Parathyroid adenoma (tissue), 2 donors: ENCODE measurements around the gene NDUFA8.

Experiments used
- H2AFZ ChIP-seq: fragments of 300-600 bp; sonication (generic); one replicate; pipeline ENCODE4 v1.7.0; 2017; ENCODE audit warnings: antibody characterized with exemption, mild to moderate bottlenecking
- H3K27ac ChIP-seq: fragments of 300-600 bp; sonication (generic); one replicate; pipeline ENCODE4 v1.7.0; 2017
- H3K27me3 ChIP-seq: fragments of 300-600 bp; sonication (generic); one replicate; pipeline ENCODE4 v1.7.0; 2017; ENCODE audit warnings: low read length; ENCODE audit not compliant: control insufficient read depth, insufficient read depth
- H3K36me3 ChIP-seq: fragments of 300-600 bp; sonication (generic); one replicate; pipeline ENCODE4 v1.7.0; 2017; ENCODE audit warnings: low read length; ENCODE audit not compliant: control insufficient read depth, insufficient read depth
- H3K4me1 ChIP-seq: fragments of 300-600 bp; sonication (generic); one replicate; pipeline ENCODE4 v1.7.0; 2017; ENCODE audit warnings: control low read depth
- H3K4me2 ChIP-seq: fragments of 300-600 bp; sonication (generic); one replicate; pipeline ENCODE4 v1.7.0; 2017; ENCODE audit warnings: low read length
- H3K4me3 ChIP-seq: fragments of 300-600 bp; sonication (generic); one replicate; pipeline ENCODE4 v1.7.0; 2017; ENCODE audit warnings: low read depth, low read length
- H3K79me2 ChIP-seq: fragments of 300-600 bp; sonication (generic); one replicate; pipeline ENCODE4 v1.7.0; 2017; ENCODE audit warnings: control low read depth
- H3K9ac ChIP-seq: fragments of 300-600 bp; sonication (generic); one replicate; pipeline ENCODE4 v1.7.0; 2017; ENCODE audit warnings: mild to moderate bottlenecking
- H3K9me3 ChIP-seq: fragments of 300-600 bp; sonication (generic); one replicate; pipeline ENCODE4 v1.7.0; 2017; ENCODE audit warnings: low read length; ENCODE audit not compliant: control insufficient read depth
- TF ChIP-seq, protein P1 (sequence below): fragments of 300-600 bp; sonication (generic); IDR thresholded peaks from one replicate; pipeline ENCODE4 v1.7.0; 2017; ENCODE audit warnings: antibody characterized with exemption, mild to moderate bottlenecking
- donor health status: primary hyperparathyroidism.

The NDUFA8 gene

GRCh38 chr9:122107291-122107805 lies 52.2 kb downstream of the NDUFA8 start:
- Histone ChIP-seq H3K27ac (no peak overlapping the region), H3K9ac (no peak overlapping the region)
- TF ChIP-seq, protein P1, sequence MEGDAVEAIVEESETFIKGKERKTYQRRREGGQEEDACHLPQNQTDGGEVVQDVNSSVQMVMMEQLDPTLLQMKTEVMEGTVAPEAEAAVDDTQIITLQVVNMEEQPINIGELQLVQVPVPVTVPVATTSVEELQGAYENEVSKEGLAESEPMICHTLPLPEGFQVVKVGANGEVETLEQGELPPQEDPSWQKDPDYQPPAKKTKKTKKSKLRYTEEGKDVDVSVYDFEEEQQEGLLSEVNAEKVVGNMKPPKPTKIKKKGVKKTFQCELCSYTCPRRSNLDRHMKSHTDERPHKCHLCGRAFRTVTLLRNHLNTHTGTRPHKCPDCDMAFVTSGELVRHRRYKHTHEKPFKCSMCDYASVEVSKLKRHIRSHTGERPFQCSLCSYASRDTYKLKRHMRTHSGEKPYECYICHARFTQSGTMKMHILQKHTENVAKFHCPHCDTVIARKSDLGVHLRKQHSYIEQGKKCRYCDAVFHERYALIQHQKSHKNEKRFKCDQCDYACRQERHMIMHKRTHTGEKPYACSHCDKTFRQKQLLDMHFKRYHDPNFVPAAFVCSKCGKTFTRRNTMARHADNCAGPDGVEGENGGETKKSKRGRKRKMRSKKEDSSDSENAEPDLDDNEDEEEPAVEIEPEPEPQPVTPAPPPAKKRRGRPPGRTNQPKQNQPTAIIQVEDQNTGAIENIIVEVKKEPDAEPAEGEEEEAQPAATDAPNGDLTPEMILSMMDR: no peak

DNA sequence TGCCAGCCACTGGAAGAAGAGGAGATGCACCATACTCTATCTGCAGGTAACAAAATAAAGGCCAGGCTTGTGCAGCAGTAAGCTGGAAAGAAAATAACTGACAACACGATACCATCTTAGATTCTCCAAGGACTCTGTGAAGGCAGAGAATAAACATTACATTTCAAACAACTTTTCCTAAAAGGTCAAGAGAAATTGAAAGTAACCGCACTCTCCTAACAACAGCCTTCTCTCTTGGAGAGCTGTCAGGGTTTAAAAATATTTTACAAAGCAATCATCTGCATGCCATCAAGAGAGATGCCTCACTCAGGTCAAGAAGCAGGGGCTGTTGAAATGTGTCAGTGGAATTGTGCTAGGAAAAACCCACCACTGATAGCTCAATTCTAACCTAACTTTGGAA lies 53.0 kb downstream of the NDUFA8 start:
- Histone ChIP-seq H3K36me3 (no peaks in the 10 kb centered on the region), H3K9ac (no peak overlapping the region), H3K4me2 (no peak overlapping the region), H2AFZ (no peak overlapping the region), H3K4me3 (no peak overlapping the region), H3K4me1 (no peaks in the 10 kb centered on the region), H3K79me2 (no peaks in the 10 kb centered on the region), H3K9me3 (no peaks in the 10 kb centered on the region), H3K27ac (no peak overlapping the region), H3K27me3 (no peaks in the 10 kb centered on the region)
- TF ChIP-seq, protein P1: no peak

More at GRCh38 chr9:122107291-122107805, 52.2 kb downstream of the NDUFA8 start:
- Histone ChIP-seq H3K4me2 (no peak overlapping the region), H3K79me2 (no peaks in the 10 kb centered on the region), H3K9me3 (no peaks in the 10 kb centered on the region), H3K4me1 (no peaks in the 10 kb centered on the region), H3K27me3 (no peaks in the 10 kb centered on the region), H2AFZ (no peak overlapping the region), H3K4me3 (no peak overlapping the region), H3K36me3 (no peaks in the 10 kb centered on the region)

- no peaks in the 10 kb centered on the region for H3K36me3 ChIP-seq
- H3K4me3 ChIP-seq: no peak overlapping the region
- TF ChIP-seq, protein P1: no peak
- H2AFZ ChIP-seq: no peak overlapping the region
- H3K27me3 ChIP-seq: no peaks in the 10 kb centered on the region
- no peaks in the 10 kb centered on the region for H3K4me1 ChIP-seq
- H3K4me2 ChIP-seq: no peak overlapping the region
- H3K9me3 ChIP-seq: no peaks in the 10 kb centered on the region
- no peak overlapping the region for H3K9ac ChIP-seq
- no peak overlapping the region for H3K27ac ChIP-seq
- H3K79me2 ChIP-seq: no peaks in the 10 kb centered on the region
Observed at GRCh38 chr9:122103985-122104384, 55.6 kb downstream of the NDUFA8 start.

DNA sequence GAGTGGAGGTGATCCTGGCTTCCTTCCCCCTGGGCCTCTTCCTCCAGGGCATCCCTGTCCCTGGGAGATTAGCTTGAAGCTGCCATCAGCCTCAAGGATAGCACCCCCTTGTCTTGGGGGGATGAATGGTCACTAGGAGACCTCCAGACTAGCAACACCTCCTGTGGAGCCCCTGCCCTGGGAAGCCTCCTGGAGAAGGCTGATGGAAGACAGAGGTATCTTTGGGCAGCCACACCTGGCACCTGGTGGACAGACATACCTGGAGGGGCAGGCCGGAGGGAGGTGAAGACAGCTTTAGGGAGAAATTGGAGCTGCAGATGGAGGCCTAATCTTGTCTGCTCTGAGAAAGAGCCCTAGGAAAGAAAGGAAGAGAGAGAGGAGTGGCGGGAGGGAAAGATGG lies 57.4 kb downstream of the NDUFA8 start:
- H3K4me1 ChIP-seq: no peaks in the 10 kb centered on the region
- H3K9ac ChIP-seq: no peak overlapping the region
- H3K27me3 ChIP-seq: no peaks in the 10 kb centered on the region
- H3K4me3 ChIP-seq: no peak overlapping the region
- no peak overlapping the region for H3K4me2 ChIP-seq
- no peaks in the 10 kb centered on the region for H3K79me2 ChIP-seq
- no peak overlapping the region for H2AFZ ChIP-seq
- H3K27ac ChIP-seq: no peak overlapping the region
- H3K36me3 ChIP-seq: no peaks in the 10 kb centered on the region
- no peaks in the 10 kb centered on the region for H3K9me3 ChIP-seq
- TF ChIP-seq, protein P1: no peak

GRCh38 chr9:122100756-122101155 lies 58.8 kb downstream of the NDUFA8 start:
- Histone ChIP-seq H3K27ac (no peak overlapping the region), H2AFZ (no peak overlapping the region), H3K4me3 (no peak overlapping the region), H3K4me2 (no peak overlapping the region), H3K36me3 (no peaks in the 10 kb centered on the region), H3K9me3 (no peaks in the 10 kb centered on the region), H3K27me3 (no peaks in the 10 kb centered on the region), H3K79me2 (no peaks in the 10 kb centered on the region), H3K4me1 (no peaks in the 10 kb centered on the region), H3K9ac (no peak overlapping the region)
- TF ChIP-seq, protein P1: no peak
